CD14-positive monocyte (primary cell): Measurements from ENCODE around the gene PWWP2A. TPM values are rescaled to one million over a fixed set of nuclear protein-coding genes. Genes with fewer than 3 reads are reported as not detected.

Experiments used
- DNase-seq, 3 donors: peaks; one replicate each; pipeline ENCODE4 v3.0.0-alpha.2; 2011 to 2022
- H2AFZ ChIP-seq: 2 replicates; pipeline ENCODE4 v1.6.0; 2012; ENCODE audit warnings: mild to moderate bottlenecking, low read depth, low read length, inconsistent platforms; ENCODE audit not compliant: insufficient read depth, poor library complexity, severe bottlenecking
- H3K27ac ChIP-seq, 2 donors: 1 replicate in 1 of 2; 2 replicates in 1 of 2; pipeline ENCODE4 v1.5.1; 2012 to 2013; ENCODE audit warnings: low read length in 2 of 2, control low read depth in 1 of 2, inconsistent platforms in 1 of 2, low read depth in 1 of 2, mild to moderate bottlenecking in 1 of 2
- H3K27me3 ChIP-seq, 2 donors: one replicate each; pipeline versions ENCODE4 v1.6.0 to v1.6.1; 2011 to 2013; ENCODE audit warnings: low read length in 2 of 2; ENCODE audit not compliant: control insufficient read depth in 2 of 2, insufficient read depth in 2 of 2
- H3K36me3 ChIP-seq, 2 donors: replicated peaks in 1 of 2; 1 replicate in 1 of 2; 2 replicates in 1 of 2; pipeline versions ENCODE4 v1.5.1 to v1.6.1; 2012 to 2013; ENCODE audit warnings: low read length in 2 of 2, control low read depth in 1 of 2, inconsistent platforms in 1 of 2, mild to moderate bottlenecking in 1 of 2; ENCODE audit not compliant: insufficient read depth in 2 of 2, control insufficient read depth in 1 of 2
- H3K4me1 ChIP-seq, 2 donors: 1 replicate in 1 of 2; 2 replicates in 1 of 2; pipeline versions ENCODE4 v1.5.1 to v1.6.1; 2012 to 2013; ENCODE audit warnings: low read length in 2 of 2, control low read depth in 1 of 2, inconsistent platforms in 1 of 2, mild to moderate bottlenecking in 1 of 2, moderate library complexity in 1 of 2; ENCODE audit not compliant: insufficient read depth in 2 of 2, control insufficient read depth in 1 of 2
- H3K4me2 ChIP-seq: replicated peaks from 2 replicates; pipeline ENCODE3; 2012; ENCODE audit warnings: low read length, moderate library complexity, mild to moderate bottlenecking; ENCODE audit not compliant: poor library complexity, severe bottlenecking; ENCODE audit errors: extremely low read depth
- H3K4me3 ChIP-seq, 3 experiments: fragments of 200-600 bp in 1 of 3; sonication (generic) in 1 of 3; replicated peaks in 1 of 3; 1 replicate in 2 of 3; 2 replicates in 1 of 3; pipeline ENCODE4 v1.5.1; 2011 to 2013; ENCODE audit warnings: low read length in 3 of 3, mild to moderate bottlenecking in 3 of 3, control low read depth in 2 of 3, low read depth in 2 of 3, inconsistent platforms in 1 of 3, moderate library complexity in 1 of 3
- H3K79me2 ChIP-seq: 2 replicates; pipeline ENCODE4 v1.6.0; 2012; ENCODE audit warnings: mild to moderate bottlenecking, control low read depth, inconsistent platforms, low read length, moderate library complexity; ENCODE audit not compliant: insufficient read depth
- H3K9ac ChIP-seq: 2 replicates; pipeline ENCODE4 v1.6.0; 2017; ENCODE audit warnings: low read length, mild to moderate bottlenecking; ENCODE audit not compliant: insufficient read depth, poor library complexity, severe bottlenecking
- H3K9me3 ChIP-seq, 2 donors: replicated peaks in 1 of 2; 1 replicate in 1 of 2; 2 replicates in 1 of 2; pipeline versions ENCODE4 v1.5.1 to v1.6.1; 2012 to 2013; ENCODE audit warnings: low read length in 2 of 2, control low read depth in 1 of 2; ENCODE audit not compliant: control insufficient read depth in 1 of 2, insufficient read depth in 1 of 2
- H4K20me1 ChIP-seq: 2 replicates; pipeline ENCODE4 v1.6.0; 2012; ENCODE audit warnings: mild to moderate bottlenecking, low read length, control low read depth, moderate library complexity; ENCODE audit not compliant: insufficient read depth
- H3K27ac Mint-ChIP-seq, 7 donors: one replicate each; pipeline ENCODE4 v1.8.0; 2020; ENCODE audit warnings: mild to moderate bottlenecking in 7 of 7, mixed read lengths in 7 of 7, moderate library complexity in 6 of 7, inconsistent platforms in 2 of 7
- H3K27me3 Mint-ChIP-seq, 3 donors: one replicate each; pipeline ENCODE4 v1.8.0; 2021 to 2022; ENCODE audit warnings: low read depth in 3 of 3, mild to moderate bottlenecking in 3 of 3, mixed read lengths in 3 of 3, moderate library complexity in 3 of 3, inconsistent platforms in 1 of 3
- H3K36me3 Mint-ChIP-seq, 2 donors: one replicate each; pipeline ENCODE4 v1.8.0; 2020; ENCODE audit warnings: mixed read lengths in 2 of 2, inconsistent platforms in 1 of 2, mild to moderate bottlenecking in 1 of 2
- H3K4me1 Mint-ChIP-seq: one replicate; pipeline ENCODE4 v1.8.0; 2020; ENCODE audit warnings: mild to moderate bottlenecking, mixed read lengths
- H3K4me3 Mint-ChIP-seq, 2 donors: one replicate each; pipeline ENCODE4 v1.8.0; 2020; ENCODE audit warnings: mild to moderate bottlenecking in 2 of 2, mixed read lengths in 2 of 2, moderate library complexity in 1 of 2
- H3K9me3 Mint-ChIP-seq, 7 donors: one replicate each; pipeline ENCODE4 v1.8.0; 2020 to 2022; ENCODE audit warnings: mixed read lengths in 7 of 7, mild to moderate bottlenecking in 6 of 7, moderate library complexity in 6 of 7, inconsistent platforms in 2 of 7
- WGBS: methylation state at CpG from one replicate; pipeline ENCODE4 v1.1.5; 2013; ENCODE audit warnings: missing lambda C conversion rate; ENCODE audit not compliant: insufficient coverage; 5-methylcytosine and 5-hydroxymethylcytosine counted together
- intact Hi-C, 2 donors: fragments of 100-400 bp; cut with micrococcal nuclease; formaldehyde crosslinking; loops; one replicate each; pipeline versions ENCODE4 v1.15.0 to v1.15.1; 2023
- polyA plus RNA-seq, 3 donors: library from polyadenylated mRNA; depleted of rRNA in 1 of 3; unstranded in 2 of 3; stranded (reverse) in 1 of 3; fragments of 300-500 nt in 2 of 3; fragments of >200 nt in 1 of 3; fragmentation: Illumina TruSeq in 2 of 3; gene quantifications; 1 replicate in 2 of 3; 2 replicates in 1 of 3; pipeline ENCODE4 v1.2.3, GENCODE V29; 2012 to 2021
- TF ChIP-seq, protein P1 (sequence below): fragments of 200-600 bp; IDR thresholded peaks from one replicate; pipeline ENCODE4 v1.8.0; 2022; ENCODE audit warnings: antibody characterized with exemption, mild to moderate bottlenecking

The PWWP2A gene
- polyA plus RNA-seq, 3 donors = 18.8 to 21.6 (median 18.9) TPM

DNA sequence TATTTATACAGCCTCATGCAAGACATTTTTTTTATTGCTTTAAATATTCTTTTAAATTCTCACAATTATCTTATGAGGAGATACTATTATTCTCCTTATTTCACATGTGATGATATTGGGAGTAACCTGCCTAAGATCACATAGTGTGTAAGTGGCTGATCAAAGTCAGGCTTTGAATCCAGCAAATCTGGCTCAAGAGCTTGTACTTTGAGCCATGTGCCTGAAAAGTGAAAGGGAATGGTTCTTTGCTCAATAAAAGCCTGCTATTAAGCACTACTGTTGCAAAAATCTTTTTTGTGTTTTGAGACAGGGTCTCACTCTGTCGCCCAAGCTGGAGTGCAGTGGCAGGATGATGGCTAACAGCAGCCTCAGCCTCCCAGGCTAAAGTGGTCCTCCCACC is 35.1 kb downstream of the PWWP2A start:
- no peak overlapping the region for H3K4me2 ChIP-seq
- peaks cover 14% of the 10 kb centered on the region for H3K79me2 ChIP-seq
- H3K4me3 Mint-ChIP-seq = no peak overlapping the region
- peaks cover 18% of the 10 kb centered on the region for H3K4me1 Mint-ChIP-seq
- H3K9me3 Mint-ChIP-seq = no peaks in the 10 kb centered on the region
- no peak overlapping the region for H2AFZ ChIP-seq
- H3K4me3 ChIP-seq = no peak overlapping the region
- no peak for DNase-seq
- H3K27me3 ChIP-seq = no peaks in the 10 kb centered on the region
- 100% methylated on average over 1 of the region's 1 CpG for WGBS
- no peak overlapping the region for H3K27ac Mint-ChIP-seq
- H3K9me3 ChIP-seq = no peaks in the 10 kb centered on the region
- H4K20me1 ChIP-seq = no peaks in the 10 kb centered on the region
- peaks cover 15 to 17% of the 10 kb centered on the region in 2 donors for H3K4me1 ChIP-seq
- intact Hi-C loops = no loop called here
- H3K27ac ChIP-seq = no peak overlapping the region
- no peaks in the 10 kb centered on the region for H3K27me3 Mint-ChIP-seq
- TF ChIP-seq, protein P1, sequence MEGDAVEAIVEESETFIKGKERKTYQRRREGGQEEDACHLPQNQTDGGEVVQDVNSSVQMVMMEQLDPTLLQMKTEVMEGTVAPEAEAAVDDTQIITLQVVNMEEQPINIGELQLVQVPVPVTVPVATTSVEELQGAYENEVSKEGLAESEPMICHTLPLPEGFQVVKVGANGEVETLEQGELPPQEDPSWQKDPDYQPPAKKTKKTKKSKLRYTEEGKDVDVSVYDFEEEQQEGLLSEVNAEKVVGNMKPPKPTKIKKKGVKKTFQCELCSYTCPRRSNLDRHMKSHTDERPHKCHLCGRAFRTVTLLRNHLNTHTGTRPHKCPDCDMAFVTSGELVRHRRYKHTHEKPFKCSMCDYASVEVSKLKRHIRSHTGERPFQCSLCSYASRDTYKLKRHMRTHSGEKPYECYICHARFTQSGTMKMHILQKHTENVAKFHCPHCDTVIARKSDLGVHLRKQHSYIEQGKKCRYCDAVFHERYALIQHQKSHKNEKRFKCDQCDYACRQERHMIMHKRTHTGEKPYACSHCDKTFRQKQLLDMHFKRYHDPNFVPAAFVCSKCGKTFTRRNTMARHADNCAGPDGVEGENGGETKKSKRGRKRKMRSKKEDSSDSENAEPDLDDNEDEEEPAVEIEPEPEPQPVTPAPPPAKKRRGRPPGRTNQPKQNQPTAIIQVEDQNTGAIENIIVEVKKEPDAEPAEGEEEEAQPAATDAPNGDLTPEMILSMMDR = no peak
- H3K36me3 ChIP-seq = peaks cover 5 to 8% of the 10 kb centered on the region in 2 donors
- no peak overlapping the region for H3K9ac ChIP-seq
- peaks cover 5 to 10% of the 10 kb centered on the region in 2 donors for H3K36me3 Mint-ChIP-seq

- Mint-ChIP-seq H3K27me3 (no peaks in the 10 kb centered on the region), H3K4me3 (no peak overlapping the region), H3K36me3 (peaks cover 11 to 17% of the 10 kb centered on the region in 2 donors), H3K9me3 (no peaks in the 10 kb centered on the region), H3K4me1 (peaks cover 11% of the 10 kb centered on the region), H3K27ac (no peak overlapping the region)
- TF ChIP-seq, protein P1 = no peak
- Histone ChIP-seq H3K9ac (no peak overlapping the region), H3K27me3 (no peaks in the 10 kb centered on the region), H3K4me3 (no peak overlapping the region), H4K20me1 (peaks cover 4% of the 10 kb centered on the region), H3K9me3 (no peaks in the 10 kb centered on the region), H3K4me1 (peaks cover 9 to 12% of the 10 kb centered on the region in 2 donors), H3K27ac (no peak overlapping the region), H2AFZ (no peak overlapping the region), H3K4me2 (no peak overlapping the region), H3K79me2 (peaks cover 14% of the 10 kb centered on the region), H3K36me3 (peaks cover 10 to 15% of the 10 kb centered on the region in 2 donors)
- DNase-seq = no peak
- intact Hi-C loops = no loop called here
- WGBS = no CpG with 5 or more reads among the region's 3 CpGs
These were observed 35.7 kb downstream of the PWWP2A start for GRCh38 chr5:160083501-160083900.
